Lower lobe of right lung (tissue), 2 donors: ENCODE results near the gene NCF2. TPM values are rescaled to one million over a fixed set of nuclear protein-coding genes. Genes with fewer than 3 reads are reported as not detected.
A peak's percentile ranks its signal among the peaks of the same experiment; 100 is the strongest.

ENCODE experiments used
- ATAC-seq, 2 donors: fragments of 200-7000 bp; cut with Tn5 transposase; one replicate each; pipeline ENCODE4 v1.9.1; 2020 to 2022; ENCODE audit warnings: mild to moderate bottlenecking in 2 of 2, moderate library complexity in 2 of 2
- DNase-seq: peaks from one replicate; pipeline ENCODE4 v3.0.0-alpha.2; 2020
- H3K27ac ChIP-seq: fragments of 200-600 bp; one replicate; pipeline ENCODE4 v1.8.0; 2022
- H3K27me3 ChIP-seq: fragments of 200-600 bp; one replicate; pipeline ENCODE4 v1.8.0; 2022; ENCODE audit warnings: low read depth
- H3K36me3 ChIP-seq: fragments of 200-600 bp; one replicate; pipeline ENCODE4 v1.8.0; 2022; ENCODE audit warnings: mild to moderate bottlenecking
- H3K4me1 ChIP-seq: fragments of 200-600 bp; one replicate; pipeline ENCODE4 v1.8.0; 2022
- H3K4me3 ChIP-seq: fragments of 200-600 bp; one replicate; pipeline ENCODE4 v1.8.0; 2022; ENCODE audit warnings: mild to moderate bottlenecking
- H3K9me3 ChIP-seq: fragments of 200-600 bp; one replicate; pipeline ENCODE4 v1.8.0; 2022
- intact Hi-C: fragments of 100-400 bp; cut with DNase I; formaldehyde crosslinking; loops from one replicate; pipeline ENCODE4 v1.11.0; 2022
- long read RNA-seq: library from polyadenylated mRNA; unstranded; transcript quantifications from one replicate; pipeline ENCODE4 v2.0.0, GENCODE V29; 2021
- total RNA-seq: library from RNA; stranded (reverse); fragmentation: NEBNext Ultra II Directional; extraction: Animal tissue kit (Norgen Biotek cat#: 25700); gene quantifications from one replicate; pipeline ENCODE4 v1.2.1, GENCODE V29; 2021
- TF ChIP-seq, protein P1 (sequence below): fragments of 200-600 bp; IDR thresholded peaks from one replicate; pipeline ENCODE4 v1.8.0; 2022; ENCODE audit warnings: antibody characterized with exemption, mild to moderate bottlenecking
- donor health status: DM: no; HTN: yes; CAD: no; lungs with severe emphysema.

The NCF2 gene
- 211 TPM for total RNA-seq
- long read RNA-seq, transcript NCF2-201 (15 exons, 2,226 nt), result major isoform, 198 of 344 reads
- long read RNA-seq, transcript NCF2-202 (16 exons, 2,203 nt), result minor isoform, 6 of 344 reads
- long read RNA-seq, partial matches to known transcripts, result 85 of 344 reads
- long read RNA-seq, other reads (novel, unspliced or antisense), result 55 of 344 reads

GRCh38 chr1:183590244-183591191 lies at the start of gene NCF2:
NCF2 (minus strand) TSS chr1:183590459; CDS start chr1:183590329, 130 bp downstream.
- H3K36me3 ChIP-seq, result no peaks in the 10 kb centered on the region
- peaks cover 9% of the 10 kb centered on the region for H3K4me1 ChIP-seq
- H3K9me3 ChIP-seq, result no peaks in the 10 kb centered on the region
- DNase-seq (peak; percentile 52), ATAC-seq (peak; percentile 84 to 92)
- TF ChIP-seq, protein P1, sequence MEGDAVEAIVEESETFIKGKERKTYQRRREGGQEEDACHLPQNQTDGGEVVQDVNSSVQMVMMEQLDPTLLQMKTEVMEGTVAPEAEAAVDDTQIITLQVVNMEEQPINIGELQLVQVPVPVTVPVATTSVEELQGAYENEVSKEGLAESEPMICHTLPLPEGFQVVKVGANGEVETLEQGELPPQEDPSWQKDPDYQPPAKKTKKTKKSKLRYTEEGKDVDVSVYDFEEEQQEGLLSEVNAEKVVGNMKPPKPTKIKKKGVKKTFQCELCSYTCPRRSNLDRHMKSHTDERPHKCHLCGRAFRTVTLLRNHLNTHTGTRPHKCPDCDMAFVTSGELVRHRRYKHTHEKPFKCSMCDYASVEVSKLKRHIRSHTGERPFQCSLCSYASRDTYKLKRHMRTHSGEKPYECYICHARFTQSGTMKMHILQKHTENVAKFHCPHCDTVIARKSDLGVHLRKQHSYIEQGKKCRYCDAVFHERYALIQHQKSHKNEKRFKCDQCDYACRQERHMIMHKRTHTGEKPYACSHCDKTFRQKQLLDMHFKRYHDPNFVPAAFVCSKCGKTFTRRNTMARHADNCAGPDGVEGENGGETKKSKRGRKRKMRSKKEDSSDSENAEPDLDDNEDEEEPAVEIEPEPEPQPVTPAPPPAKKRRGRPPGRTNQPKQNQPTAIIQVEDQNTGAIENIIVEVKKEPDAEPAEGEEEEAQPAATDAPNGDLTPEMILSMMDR, result no peak
- H3K27me3 ChIP-seq, result no peaks in the 10 kb centered on the region
- peak within 1 kb of the TSS; percentile 52 for H3K4me3 ChIP-seq
- intact Hi-C loops, result no loop called here
- H3K27ac ChIP-seq, result peak within 1 kb of the TSS; percentile 77

DNA sequence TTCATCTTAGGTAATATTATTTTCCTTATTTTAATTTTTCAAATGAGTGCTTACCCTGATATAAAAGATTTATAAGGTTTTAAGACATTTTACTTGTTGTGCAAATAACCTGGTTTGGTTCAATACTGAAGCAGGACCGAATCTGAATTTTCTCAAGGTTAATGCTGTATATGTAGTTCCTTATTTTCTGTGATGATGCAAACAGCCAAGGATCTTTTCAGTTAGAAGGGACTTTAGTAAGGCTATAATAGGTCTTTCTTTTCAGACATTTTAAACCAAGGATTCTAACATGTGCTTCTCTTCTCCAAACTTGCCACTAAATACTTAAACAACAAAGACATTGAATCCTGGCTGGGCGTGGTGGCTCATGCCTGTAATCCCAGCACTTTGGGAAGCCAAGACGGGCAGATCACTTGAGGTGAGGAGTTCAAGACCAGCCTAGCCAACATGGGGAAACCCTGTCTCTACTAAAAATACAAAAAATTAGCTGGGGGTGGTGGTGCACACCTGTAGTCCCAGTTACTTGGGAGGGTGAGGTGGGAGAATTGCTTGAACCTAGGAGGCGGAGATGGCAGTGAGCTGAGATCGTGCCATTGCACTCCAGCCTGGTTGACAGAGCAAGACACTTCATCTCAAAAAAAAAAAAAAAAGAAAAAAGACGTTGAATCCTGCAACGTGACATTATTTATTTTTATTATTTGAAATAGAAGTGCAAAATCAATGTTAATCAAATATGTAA lies 48.6 kb upstream of the NCF2 start:
- Histone ChIP-seq H3K27ac (no peak overlapping the region), H3K36me3 (no peaks in the 10 kb centered on the region), H3K27me3 (no peaks in the 10 kb centered on the region), H3K4me1 (peaks cover 19% of the 10 kb centered on the region), H3K4me3 (no peak overlapping the region), H3K9me3 (no peaks in the 10 kb centered on the region)
- intact Hi-C loops, result no loop called here
- DNase-seq (no peak), ATAC-seq (no peak)
- TF ChIP-seq, protein P1, result no peak

DNA sequence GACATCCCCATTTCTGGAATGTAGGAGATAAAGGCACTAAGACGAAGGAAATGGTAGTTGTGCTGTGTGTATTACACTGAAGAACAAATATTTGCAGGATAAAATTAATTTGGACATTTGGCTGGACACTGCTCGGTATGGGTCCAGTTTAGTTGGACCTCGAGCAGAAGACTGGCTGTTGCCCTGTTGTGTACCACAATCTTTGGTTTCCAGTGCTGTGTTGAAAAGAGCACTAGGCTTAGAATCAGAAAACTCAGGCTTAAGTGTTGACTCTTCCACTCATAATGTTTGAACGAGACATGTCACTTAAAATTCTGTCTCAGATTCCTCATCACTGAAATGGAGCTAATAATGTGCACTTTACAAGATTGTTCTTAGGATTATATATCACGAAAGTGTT lies 46.5 kb upstream of the NCF2 start:
- ATAC-seq (peak; percentile 2 to 15), DNase-seq (no peak)
- peaks cover 39% of the 10 kb centered on the region for H3K4me1 ChIP-seq
- peak overlapping the region; percentile 85 for H3K4me3 ChIP-seq
- peak overlapping the region; percentile 53 for H3K27ac ChIP-seq
- TF ChIP-seq, protein P1, result no peak
- peaks cover 1% of the 10 kb centered on the region for H3K36me3 ChIP-seq
- intact Hi-C loops, result no loop called here
- no peaks in the 10 kb centered on the region for H3K27me3 ChIP-seq
- no peaks in the 10 kb centered on the region for H3K9me3 ChIP-seq

DNA sequence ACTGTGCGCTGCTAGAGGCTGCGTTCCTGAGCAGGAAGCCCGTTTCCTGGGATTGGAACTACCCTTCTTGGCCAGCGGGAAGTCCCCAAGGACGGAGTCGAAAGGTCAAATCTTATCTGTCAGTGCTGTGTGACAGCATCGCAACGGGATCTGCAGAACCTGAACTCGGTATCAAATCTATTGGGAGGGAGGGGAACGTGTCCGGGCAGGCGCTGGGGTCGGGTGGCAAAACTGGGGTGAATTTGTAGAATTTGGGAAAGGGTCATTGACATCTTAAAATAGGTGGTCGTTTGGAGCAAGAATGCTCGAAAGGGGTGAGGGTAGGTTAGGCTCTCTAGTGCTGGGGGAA lies 46.0 kb upstream of the NCF2 start:
- no peaks in the 10 kb centered on the region for H3K27me3 ChIP-seq
- TF ChIP-seq, protein P1, result no peak
- H3K4me1 ChIP-seq, result peaks cover 44% of the 10 kb centered on the region
- ATAC-seq (no peak), DNase-seq (no peak)
- peaks cover 6% of the 10 kb centered on the region for H3K36me3 ChIP-seq
- H3K9me3 ChIP-seq, result no peaks in the 10 kb centered on the region
- intact Hi-C loops, result no loop called here
- H3K27ac ChIP-seq, result peak overlapping the region; percentile 53
- peak overlapping the region; percentile 85 for H3K4me3 ChIP-seq

DNA sequence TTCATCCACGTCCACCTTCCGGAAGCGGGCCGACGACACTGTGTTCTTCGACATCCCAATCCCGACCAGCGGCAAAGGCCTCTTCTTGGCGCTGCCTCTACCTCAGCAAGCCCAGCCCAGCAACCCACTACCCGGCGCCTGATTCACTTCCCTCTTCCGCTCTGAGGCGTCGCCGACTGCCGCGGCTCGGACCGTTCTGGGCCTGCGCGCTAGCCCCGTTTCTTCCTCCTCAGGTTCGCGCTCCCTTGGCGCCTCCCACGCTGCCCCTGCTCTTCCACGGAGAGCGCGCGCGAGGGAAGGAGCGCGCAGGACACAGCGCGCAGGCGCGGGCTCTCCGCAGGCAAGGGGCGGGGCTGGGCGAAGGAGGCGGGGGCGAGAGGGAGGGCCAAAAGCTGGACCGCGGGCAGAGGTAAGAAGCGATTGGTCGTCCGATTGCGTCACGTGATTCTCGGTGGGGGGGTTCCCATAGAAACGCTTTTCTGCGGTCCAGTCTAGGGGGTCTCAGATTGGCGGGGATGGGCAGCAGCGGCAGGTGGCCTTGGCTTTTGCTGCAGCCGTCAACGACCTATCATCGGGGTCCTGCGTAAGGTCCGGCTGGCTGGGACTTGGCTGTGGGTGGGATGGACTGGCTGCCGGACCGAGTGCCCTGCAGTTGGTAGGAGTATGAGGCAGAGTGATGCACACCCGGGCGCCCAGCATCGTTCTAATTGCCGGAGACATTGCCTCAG lies 45.5 kb upstream of the NCF2 start, which contains the start of gene ARPC5:
Gene ARPC5, minus strand, starts transcription at position 178 of the 728 bp plus-strand sequence. Its CDS starts 124 bp downstream, at position 54.
- H3K27me3 ChIP-seq, result no peaks in the 10 kb centered on the region
- DNase-seq (peak; percentile 98), ATAC-seq (peak; percentile 97 to 98)
- H3K9me3 ChIP-seq, result no peaks in the 10 kb centered on the region
- intact Hi-C loops, result no loop called here
- peak within 1 kb of the TSS; percentile 96 for H3K27ac ChIP-seq
- H3K4me3 ChIP-seq, result peak within 1 kb of the TSS; percentile 85
- TF ChIP-seq, protein P1, result no peak
- peaks cover 11% of the 10 kb centered on the region for H3K36me3 ChIP-seq
- H3K4me1 ChIP-seq, result peaks cover 49% of the 10 kb centered on the region
